Measurements from ENCODE around the gene DST.

The DST gene

DNA sequence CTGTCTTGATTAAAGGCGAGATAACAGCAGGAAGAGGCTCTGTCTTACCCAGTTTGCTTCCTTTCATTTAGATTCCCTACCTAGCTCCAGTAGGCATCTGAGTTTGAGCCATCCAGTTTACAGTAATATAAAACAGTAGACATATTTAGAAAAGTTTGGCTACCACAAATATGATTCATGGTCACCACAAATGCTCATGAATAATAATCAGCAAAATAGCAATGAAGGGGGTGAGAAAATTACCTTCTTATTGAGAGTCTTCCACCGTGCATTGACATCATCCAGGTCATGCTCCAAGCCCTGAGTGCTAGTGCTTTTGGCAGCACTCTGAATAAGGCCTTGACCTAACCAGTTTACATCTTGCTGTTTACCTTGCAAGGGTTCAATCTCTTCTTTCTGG, 106.2 kb downstream of the DST start:
- Histone ChIP-seq H3K4me2 (ENCODE audit: low read length) (no peak overlapping the region), H3K27me3 (ENCODE audit: insufficient read depth, low read length) (no peaks in the 10 kb centered on the region), H3K4me3 (ENCODE audit: low read depth, low read length, poor library complexity, severe bottlenecking) (no peak overlapping the region), H3K79me2 (ENCODE audit: insufficient read depth, low read length) (no peaks in the 10 kb centered on the region), H3K9me3 (ENCODE audit: low read length) (no peaks in the 10 kb centered on the region), H3K9me2 (ENCODE audit: low read depth, low read length) (no peaks in the 10 kb centered on the region), H3K9ac (ENCODE audit: low read length) (no peak overlapping the region), H3K4me1 (ENCODE audit: insufficient read depth, low read length, severe bottlenecking) (no peaks in the 10 kb centered on the region), H3K36me3 (ENCODE audit: insufficient read depth, low read length) (no peaks in the 10 kb centered on the region), H3F3A (ENCODE audit: insufficient read depth, low read length) (no peaks in the 10 kb centered on the region), H2AFZ (ENCODE audit: low read length) (no peak overlapping the region), H4K20me1 (ENCODE audit: insufficient read depth, low read length) (no peaks in the 10 kb centered on the region), H3K27ac (ENCODE audit: low read depth, low read length, poor library complexity, severe bottlenecking) (no peak overlapping the region)
- TF ChIP-seq, protein P1, sequence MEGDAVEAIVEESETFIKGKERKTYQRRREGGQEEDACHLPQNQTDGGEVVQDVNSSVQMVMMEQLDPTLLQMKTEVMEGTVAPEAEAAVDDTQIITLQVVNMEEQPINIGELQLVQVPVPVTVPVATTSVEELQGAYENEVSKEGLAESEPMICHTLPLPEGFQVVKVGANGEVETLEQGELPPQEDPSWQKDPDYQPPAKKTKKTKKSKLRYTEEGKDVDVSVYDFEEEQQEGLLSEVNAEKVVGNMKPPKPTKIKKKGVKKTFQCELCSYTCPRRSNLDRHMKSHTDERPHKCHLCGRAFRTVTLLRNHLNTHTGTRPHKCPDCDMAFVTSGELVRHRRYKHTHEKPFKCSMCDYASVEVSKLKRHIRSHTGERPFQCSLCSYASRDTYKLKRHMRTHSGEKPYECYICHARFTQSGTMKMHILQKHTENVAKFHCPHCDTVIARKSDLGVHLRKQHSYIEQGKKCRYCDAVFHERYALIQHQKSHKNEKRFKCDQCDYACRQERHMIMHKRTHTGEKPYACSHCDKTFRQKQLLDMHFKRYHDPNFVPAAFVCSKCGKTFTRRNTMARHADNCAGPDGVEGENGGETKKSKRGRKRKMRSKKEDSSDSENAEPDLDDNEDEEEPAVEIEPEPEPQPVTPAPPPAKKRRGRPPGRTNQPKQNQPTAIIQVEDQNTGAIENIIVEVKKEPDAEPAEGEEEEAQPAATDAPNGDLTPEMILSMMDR (IDR thresholded peaks at IDR 0.05; ENCODE audit: low read length): no peak
- no peak for TF ChIP-seq EZH2 (IDR thresholded peaks at IDR 0.05; ENCODE audit: borderline replicate concordance, low read length)

DNA sequence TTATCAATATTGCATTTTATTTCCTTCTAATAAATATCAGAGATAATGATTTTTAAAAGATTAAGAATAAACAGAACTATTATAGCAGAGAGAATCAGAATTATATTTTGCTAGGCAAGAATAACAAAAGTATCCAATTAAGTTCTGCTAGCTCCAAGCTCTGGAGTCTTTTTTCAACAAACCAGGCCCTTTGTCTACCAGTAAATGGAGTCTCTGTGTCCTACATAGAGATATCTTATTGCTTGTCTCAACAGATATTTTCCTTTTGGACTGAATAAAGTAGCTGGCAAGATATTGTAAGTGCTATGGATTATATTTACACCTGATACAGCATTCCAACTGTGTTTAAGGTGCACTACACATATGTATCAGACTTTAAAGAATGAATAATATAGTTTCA, 107.1 kb downstream of the DST start:
- H3K36me3 ChIP-seq (ENCODE audit: insufficient read depth, low read length): no peaks in the 10 kb centered on the region
- H4K20me1 ChIP-seq (ENCODE audit: insufficient read depth, low read length): no peaks in the 10 kb centered on the region
- H3K79me2 ChIP-seq (ENCODE audit: insufficient read depth, low read length): no peaks in the 10 kb centered on the region
- no peaks in the 10 kb centered on the region for H3K4me1 ChIP-seq (ENCODE audit: insufficient read depth, low read length, severe bottlenecking)
- no peak overlapping the region for H3K9ac ChIP-seq (ENCODE audit: low read length)
- TF ChIP-seq EZH2 (IDR thresholded peaks at IDR 0.05; ENCODE audit: borderline replicate concordance, low read length): no peak
- TF ChIP-seq, protein P1 (IDR thresholded peaks at IDR 0.05; ENCODE audit: low read length): no peak
- H3K9me3 ChIP-seq (ENCODE audit: low read length): no peaks in the 10 kb centered on the region
- no peak overlapping the region for H3K4me3 ChIP-seq (ENCODE audit: low read depth, low read length, poor library complexity, severe bottlenecking)
- H3F3A ChIP-seq (ENCODE audit: insufficient read depth, low read length): no peaks in the 10 kb centered on the region
- no peak overlapping the region for H3K4me2 ChIP-seq (ENCODE audit: low read length)
- no peak overlapping the region for H2AFZ ChIP-seq (ENCODE audit: low read length)
- H3K27me3 ChIP-seq (ENCODE audit: insufficient read depth, low read length): no peaks in the 10 kb centered on the region
- H3K27ac ChIP-seq (ENCODE audit: low read depth, low read length, poor library complexity, severe bottlenecking): no peak overlapping the region
- no peaks in the 10 kb centered on the region for H3K9me2 ChIP-seq (ENCODE audit: low read depth, low read length)

DNA sequence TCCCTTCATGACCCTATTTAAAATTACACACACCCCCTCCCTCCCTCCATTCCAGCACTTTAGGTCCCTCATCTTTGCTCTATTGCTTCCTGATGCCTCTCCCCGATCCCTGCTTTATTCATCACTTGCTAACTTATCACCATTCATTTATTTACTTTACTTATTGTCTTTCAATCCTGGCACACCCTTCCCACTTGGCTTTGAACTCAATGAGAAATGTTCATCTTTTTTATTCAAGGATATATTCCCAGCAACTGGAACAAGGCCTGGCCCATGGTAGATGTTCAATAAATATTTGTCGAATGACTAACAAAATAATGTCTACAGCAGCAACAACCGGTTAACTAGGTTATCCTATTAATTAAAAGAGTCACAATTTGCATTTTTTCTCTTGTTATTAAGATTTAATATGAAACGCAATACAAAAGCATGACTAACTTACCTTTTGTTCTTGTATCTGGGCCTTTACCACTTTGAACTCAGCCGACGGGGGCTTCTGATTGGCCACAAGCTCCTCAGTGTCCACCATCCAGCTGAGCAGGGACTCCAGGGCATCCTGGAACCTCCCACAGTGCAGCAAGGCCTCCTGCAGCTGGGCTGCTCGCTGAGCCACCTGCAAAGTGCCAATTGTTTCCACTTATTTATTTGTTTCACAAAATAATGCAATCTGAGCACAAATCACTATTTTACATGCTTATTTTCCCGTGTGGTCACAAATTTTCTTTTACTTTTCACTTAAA, 107.8 kb downstream of the DST start:
- Histone ChIP-seq H3K27ac (ENCODE audit: low read depth, low read length, poor library complexity, severe bottlenecking) (no peak overlapping the region), H3K9ac (ENCODE audit: low read length) (no peak overlapping the region), H3K9me3 (ENCODE audit: low read length) (no peaks in the 10 kb centered on the region), H4K20me1 (ENCODE audit: insufficient read depth, low read length) (no peaks in the 10 kb centered on the region), H3K36me3 (ENCODE audit: insufficient read depth, low read length) (no peaks in the 10 kb centered on the region), H3K79me2 (ENCODE audit: insufficient read depth, low read length) (no peaks in the 10 kb centered on the region), H3K4me2 (ENCODE audit: low read length) (no peak overlapping the region), H3K9me2 (ENCODE audit: low read depth, low read length) (no peaks in the 10 kb centered on the region), H3K27me3 (ENCODE audit: insufficient read depth, low read length) (no peaks in the 10 kb centered on the region), H3F3A (ENCODE audit: insufficient read depth, low read length) (no peaks in the 10 kb centered on the region), H2AFZ (ENCODE audit: low read length) (no peak overlapping the region), H3K4me3 (ENCODE audit: low read depth, low read length, poor library complexity, severe bottlenecking) (no peak overlapping the region), H3K4me1 (ENCODE audit: insufficient read depth, low read length, severe bottlenecking) (no peaks in the 10 kb centered on the region)
- TF ChIP-seq, protein P1 (IDR thresholded peaks at IDR 0.05; ENCODE audit: low read length): no peak
- TF ChIP-seq EZH2 (IDR thresholded peaks at IDR 0.05; ENCODE audit: borderline replicate concordance, low read length): no peak
